HPDE6-E6E7 (cell line): ENCODE results near the gene HS6ST1.

Experiments
- DNase-seq: peaks from one replicate; pipeline ENCODE4 v3.0.0; 2011; ENCODE audit warnings: missing footprints; ENCODE audit errors: extremely low spot score

The HS6ST1 gene

DNA sequence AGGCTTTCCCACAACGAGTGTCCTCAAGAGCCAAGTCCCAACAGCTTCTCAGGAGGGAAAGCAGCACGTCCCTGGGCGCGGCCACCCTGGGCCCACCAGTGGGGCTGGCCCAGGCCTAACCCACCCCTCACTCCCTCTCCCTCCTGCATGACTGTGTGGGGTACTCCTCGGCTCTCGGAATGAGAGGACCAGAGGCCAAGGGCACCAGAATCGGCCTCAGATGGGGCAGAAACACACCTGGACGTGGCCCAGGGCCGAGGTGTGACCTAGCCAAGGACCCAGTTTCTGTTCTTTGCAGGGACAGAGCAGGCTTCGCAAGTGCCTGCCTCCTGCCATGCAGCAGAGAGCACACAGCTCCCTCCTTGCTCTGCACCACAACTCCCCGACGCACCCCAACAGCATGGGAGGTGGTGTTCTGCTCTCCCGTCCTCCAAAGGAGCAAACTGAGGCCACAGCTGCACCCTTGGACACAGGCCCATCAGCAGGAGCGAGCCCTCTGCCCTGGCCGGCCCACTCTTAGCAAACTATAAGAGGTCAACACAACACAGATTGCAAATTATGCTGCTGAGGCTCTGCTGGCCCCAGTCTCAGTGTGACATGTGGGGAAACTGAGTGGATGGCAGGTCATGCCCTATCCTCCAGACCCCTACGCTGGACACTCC lies 19.7 kb downstream of the HS6ST1 start:
- no peak for DNase-seq

DNA sequence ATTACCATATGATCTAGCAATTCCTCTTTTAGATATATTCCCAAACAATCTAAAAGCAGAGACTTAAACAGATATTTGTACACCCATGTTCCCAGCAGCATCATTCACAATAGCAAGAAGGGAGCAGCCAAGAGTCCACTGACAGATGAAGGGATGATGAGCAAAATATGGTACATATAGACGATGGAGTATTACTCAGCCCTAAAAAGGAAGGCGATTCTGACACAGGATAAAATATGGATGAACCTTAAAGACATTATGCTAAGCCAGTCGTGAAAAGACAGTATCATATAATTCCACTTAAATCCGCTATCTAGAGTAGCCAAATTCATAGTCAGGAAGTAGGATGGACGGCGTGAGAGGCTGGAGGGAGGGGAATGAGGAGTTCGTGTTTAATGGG lies 20.4 kb downstream of the HS6ST1 start:
- DNase-seq = no peak

DNA sequence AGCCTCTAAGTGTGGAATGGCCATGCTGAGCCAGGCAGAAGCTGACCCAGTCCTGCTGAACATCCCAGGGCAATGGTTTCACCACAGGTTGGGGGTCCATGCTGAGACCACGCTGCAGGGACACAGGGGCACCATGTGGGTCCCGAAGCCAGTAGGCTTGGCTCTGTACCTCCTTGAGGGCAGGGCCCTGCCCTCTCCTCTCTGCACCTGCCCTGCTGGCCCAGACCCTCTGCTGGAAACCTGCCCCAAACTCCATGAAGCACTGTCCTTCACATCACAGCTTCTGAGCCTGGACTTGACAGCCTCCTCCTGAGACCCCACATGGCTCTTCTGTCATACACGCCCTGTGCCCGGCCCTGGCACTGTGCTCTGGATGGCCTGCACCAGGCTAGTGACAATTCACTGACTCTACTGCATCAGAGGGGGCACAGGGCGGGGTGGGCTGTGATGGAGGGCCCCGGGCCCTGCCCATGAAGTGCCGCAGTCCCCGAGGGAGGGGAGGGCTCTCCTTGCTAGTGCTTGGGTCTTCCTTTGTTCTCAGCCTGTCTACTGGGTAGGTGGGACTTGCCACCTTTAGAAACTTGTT lies 24.7 kb downstream of the HS6ST1 start:
- no peak for DNase-seq

DNA sequence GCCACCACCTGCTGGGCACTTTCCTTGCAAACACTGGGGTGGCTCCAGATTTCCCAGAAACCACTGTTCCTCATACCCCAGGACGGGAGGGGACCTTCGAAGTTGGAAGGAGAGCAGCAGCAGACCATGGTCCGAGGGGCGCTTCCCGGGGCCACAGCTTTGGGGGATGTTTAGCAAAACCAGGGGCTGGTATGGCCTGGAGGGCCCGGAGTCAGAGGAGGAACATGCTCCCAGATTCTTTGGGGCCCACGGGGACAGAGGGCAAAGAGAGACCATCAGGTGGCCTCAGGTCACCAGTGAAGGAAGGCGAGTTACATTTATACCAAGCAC lies 25.3 kb downstream of the HS6ST1 start:
- no peak for DNase-seq

DNA sequence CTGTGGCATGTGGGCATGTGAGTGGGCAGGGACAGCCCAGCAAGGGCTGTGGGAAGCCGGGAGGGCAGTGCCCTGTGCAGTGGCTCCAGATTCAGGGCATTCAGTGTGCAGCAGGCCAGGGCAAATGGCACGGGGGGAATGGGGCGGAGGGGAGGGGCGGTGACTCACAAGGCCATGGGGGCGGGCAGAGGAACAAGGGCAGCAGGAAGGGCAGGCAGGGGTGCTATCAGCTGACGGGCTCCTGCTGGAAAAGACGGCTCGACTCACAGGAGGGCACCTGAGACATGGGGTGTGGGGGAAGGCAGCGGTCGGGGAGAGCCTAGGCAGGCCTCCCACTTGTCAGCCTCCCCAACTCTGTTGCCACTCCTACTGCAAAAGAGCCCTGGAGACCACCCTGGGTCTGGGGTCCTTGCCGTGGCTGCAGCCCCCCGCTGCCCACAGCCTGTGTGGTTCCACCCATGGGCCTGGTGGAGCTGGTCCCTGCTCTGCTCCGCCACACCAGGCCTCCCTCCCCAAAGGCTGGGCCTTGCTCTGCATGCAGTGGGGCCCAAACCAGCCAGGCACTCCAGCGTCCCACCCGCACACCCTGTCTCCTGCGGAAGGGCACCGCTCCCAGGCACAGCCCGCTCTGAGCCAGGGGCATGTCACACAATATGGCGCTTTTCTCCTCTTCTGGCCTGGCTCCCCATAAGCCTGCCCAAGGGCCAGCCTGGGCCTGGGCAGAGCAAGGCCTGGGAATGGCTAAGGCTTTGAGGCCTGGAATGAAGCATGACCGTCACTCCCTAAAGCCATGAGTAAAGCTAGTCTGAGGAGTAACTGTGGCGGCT lies 25.9 kb downstream of the HS6ST1 start:
- DNase-seq = peak; percentile 44

DNA sequence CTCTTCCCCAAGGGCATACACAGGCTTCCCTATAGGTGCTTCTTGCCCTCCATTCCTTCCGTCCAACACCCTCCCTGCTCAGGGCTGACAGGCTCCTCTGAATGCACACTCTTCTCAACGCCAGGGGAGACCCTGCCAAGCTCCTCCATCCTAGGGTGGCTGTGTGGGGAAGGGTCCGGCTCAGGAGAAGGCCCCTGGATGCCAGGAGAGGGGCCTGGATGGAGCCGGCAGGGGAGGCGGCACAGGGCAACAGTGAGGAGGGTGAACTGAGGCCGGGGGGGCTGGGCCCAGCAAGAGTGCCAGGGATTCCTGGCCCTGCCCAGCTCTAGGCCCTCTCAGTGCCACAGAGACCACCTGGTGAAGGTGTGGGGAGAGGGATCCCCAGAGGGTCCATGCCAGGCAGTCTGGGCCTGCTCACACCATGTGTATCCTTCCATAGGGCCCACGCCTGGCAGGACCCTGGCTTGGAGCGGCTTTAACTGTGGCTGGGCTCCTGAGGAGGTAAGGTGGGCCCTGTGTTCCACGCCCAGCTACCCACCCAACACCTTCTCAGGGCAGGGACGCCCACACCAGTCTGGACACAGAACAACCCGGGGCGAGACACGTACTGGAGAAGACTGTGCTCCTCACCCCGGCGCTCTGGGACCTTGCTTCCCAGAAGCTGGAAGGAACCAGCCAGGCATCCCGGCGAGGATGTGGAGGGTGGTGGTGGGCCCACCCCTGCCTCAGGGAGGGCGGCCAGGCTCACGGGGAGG lies 26.6 kb downstream of the HS6ST1 start:
- DNase-seq = no peak

DNA sequence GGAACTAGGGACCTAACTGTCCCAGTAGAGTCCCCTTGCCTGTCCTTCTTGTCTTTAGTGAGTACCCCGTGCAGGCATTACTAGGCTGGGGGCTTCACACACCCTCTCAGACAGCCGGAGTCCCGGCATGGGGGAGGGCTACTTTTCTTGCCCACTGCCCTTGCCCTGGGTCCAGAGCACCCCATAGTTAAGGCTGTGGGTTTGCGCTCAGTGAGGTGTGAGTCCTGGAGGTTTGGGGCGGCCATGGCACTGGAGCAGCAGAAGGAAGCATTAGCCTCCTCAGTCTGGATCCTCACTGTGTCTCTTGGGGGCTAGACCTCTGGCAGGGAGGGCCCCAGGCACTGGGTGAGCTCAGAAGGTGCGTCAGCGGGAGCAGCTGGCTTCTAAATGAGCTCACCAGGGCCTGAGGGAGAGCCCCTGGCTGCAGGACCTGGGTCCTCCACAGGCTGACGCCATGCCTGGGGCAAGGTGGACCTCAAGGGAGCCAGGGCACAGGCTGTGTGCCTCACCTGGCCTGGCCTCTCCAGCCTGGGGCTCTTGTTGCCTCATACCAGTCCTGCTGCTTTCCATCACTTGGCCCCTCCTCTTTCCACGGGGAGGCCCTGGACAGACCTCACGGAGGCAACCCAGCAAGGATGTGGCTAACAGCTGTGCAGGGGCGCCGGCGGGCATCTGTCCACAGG lies 27.4 kb downstream of the HS6ST1 start:
- no peak for DNase-seq

DNA sequence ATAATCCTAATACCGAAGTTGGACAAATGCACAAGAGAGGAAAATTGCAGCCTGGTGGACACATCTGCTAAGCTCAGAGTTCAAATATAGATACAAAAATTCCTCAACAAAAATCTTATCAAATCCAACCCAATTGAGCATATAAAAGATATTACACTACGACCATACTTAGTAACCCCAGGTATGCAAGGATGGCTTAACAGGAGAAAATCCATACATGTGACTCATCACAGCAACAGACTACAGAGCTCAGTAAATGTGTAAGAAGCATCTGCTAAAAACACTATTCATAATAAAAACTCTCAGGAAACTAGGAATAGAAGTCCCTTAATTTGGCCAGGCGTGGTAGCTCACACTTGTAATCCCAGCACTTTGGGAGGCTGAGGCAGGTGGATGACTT lies 28.3 kb downstream of the HS6ST1 start:
- no peak for DNase-seq

DNA sequence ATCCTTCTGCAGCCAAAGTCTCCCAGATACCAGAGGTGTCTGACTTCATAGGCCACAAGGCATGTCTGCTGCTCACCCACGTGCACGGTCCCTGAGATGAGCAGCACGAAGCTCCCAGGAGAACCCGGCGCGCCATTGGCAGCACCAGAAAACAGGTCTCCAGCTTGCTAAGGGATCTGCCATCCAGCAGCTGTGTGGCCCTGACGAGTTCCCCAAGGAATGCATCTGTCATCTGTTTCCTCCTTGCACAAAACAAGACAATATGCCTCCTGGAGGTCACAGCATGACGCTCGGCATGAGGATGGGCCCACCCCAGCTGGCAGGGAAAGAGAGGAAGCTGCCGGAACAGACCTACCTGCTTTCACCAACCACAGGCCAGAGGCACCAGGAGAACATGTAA lies 29.2 kb downstream of the HS6ST1 start:
- DNase-seq = no peak

DNA sequence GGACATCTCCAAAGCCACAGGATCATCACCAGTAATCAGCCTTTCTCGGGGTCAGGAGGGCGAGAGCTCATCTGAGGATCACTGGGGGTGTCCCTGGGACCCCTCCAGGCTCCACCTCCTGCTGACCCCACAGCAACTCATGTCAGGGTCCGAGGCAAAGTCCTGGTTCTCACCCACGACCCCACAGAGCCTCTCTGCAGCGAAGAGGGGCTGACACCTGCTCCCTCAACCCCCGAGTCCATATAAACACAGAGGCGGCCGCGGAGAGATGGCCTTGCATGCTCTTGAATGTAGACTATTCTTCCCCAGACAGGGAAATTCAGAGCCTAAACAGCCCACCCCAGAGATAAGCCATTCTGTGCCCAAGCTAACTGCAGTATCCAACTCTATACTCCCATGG lies 29.9 kb downstream of the HS6ST1 start:
- DNase-seq = no peak

DNA sequence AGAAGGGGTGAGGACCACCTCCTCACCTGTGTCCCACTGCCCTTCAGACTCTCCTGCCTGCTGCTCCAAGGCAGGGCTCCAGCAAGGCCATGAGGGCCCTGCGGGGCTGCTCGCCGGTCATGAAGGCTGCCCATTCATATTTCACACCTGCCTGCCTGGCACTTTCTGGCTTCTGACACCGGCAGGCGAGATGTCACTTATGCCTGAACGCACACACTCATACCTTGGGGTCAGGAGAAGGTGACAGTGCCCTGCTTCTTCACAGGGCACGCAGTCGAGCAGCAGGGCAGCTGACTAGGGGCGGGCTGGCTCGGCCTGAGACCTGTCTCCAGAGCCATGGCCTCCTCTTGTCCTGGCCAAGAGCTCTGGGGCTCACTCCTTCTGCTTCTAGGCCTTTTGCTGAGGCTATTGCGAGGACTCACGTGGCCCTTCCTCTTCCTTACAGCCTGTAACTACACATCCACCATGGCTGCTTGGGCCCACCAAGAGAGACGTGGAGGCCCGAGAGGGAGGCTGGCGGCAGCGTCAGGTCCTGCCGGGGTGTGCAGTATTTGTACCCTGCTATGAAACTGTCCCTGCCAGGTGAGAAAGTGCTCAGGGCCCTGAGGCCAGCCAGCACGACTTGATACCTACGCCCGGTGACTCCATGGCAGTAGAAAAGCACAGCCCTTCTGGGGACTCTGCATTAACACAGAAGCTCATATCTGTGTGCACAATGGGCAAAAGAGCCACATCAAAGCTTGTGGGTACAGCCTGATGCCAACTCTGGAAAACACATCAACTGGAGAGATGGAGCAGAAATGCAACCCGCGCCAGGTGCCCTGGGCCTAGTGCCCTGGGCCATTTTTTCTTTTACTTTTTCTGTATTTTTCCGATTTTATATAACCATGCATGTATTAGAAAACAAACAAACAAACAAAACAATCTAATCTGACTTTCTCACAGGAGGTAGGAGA lies 30.6 kb downstream of the HS6ST1 start:
- no peak for DNase-seq

DNA sequence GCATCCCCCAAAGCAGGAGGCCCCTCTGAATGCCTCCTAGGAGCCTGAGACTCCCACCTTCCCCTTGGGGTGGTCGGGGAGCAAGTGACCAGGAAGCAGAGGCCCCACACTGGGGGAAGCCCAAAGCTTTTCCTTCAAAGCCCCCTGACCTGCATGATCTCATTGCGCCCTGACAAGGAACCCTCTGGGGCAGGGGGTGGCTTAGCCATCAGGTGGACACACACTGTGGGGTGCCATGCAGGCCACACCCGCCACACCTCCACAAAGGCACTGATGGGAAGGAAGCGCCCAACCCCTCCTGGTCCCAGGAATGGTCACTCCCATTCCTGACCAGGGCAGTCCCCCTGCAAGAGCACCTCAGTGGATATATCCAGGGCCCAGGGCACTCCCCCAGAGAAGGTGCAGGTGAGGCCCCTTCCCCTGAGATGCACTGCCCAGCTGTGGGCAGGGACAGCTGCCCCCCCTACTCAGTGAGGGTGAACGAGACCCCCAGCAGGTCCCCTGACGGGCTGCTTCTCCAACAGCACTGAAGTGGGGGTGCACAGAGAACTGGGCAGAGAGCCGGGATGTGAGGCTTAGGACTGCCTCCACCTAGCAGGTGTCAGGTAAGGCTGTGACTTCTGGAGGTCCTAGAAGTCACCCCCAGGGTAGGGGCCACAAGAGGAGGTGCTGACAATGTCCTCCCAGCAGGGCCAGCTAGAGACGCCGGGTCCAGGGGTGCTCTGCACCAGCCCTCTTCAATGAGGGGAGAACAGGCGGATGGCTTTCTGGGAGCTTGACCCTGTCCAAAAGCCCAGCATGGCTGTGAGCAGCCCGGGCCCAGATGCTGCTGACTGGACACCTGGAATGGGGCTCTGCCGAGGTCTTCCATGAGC lies 31.5 kb downstream of the HS6ST1 start:
- DNase-seq = no peak

DNA sequence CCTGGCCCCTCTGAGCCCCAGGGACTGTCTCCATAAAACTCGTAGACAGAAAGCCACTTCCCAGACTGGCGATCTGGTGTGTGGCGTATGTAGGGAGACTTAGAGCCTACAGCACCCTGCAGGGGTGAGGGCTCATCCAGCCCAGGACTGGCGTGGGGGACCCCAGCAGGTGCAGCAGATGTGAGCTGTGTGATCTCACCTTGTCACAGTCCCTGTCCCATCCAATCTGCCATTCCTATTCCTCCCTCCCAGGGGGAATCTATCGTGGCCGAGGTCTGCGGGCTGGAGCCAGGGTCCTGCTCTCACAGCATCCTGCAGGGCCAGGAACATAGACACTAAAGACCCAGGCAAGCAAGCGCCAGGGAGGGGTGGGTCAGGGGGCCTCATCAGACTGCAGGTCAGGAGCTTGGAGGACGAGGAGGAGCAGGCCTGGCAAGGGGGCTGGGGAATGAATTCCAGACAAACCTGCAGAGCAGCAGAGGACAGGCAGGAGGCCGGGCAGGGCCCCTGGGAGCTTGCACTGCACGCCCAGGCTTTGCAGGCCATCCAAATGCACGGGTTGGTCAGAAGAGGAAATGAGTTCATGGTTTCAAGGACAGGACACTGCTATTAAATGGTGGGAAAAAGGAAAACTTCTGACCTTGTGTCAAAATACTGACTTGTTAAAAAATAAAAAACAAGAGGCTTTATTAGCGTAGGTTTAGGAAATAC lies 32.5 kb downstream of the HS6ST1 start:
- no peak for DNase-seq

DNA sequence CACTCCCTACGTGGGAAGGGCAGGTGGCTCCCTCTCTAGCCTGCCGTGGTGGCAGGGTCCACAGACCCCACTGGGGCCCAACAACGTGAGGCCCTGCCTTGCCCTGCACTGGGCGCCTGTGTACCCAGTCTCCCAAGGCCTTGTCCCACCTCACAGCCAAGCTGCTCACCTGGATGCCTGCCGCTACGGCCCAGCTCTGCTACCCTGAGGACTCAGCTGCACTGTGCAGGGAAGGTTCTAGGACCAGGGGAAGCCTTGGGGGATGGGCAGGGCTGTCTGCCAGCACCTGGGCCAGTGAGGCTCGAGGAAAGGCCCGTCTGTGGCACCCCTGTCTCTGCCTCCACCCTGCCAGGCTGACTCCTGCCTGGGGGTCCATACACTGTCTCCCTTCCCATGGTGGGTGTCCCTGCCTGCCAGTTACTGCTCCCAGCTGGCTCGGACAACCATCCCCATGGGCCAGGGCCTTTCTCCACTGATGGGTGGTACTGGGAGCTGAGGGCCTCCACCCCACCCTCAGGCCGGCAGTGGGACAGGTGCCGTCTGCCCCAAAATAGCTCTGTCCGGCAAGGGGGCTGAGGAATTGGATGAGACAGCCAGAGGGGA lies 33.2 kb downstream of the HS6ST1 start:
- DNase-seq = no peak

DNA sequence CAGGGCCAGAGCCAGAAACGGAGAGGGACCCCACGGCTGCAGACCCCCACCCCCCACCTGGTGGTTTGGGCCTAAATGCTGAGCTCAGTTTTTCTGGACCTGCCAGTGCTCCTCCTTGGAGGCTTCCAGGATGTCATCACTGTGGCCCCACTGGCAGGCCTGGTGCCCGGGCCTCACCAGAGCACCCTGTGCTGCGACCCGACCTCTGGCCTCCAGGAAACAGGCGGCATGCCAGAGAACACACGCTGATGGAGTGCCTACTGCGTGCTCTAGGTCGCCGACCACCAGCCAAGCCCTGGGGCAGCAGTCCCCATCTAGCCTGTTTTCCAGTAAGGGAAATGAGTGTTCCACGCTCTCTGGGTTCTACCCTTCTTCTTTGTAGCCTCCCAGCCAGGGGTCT lies 33.8 kb downstream of the HS6ST1 start:
- no peak for DNase-seq

DNA sequence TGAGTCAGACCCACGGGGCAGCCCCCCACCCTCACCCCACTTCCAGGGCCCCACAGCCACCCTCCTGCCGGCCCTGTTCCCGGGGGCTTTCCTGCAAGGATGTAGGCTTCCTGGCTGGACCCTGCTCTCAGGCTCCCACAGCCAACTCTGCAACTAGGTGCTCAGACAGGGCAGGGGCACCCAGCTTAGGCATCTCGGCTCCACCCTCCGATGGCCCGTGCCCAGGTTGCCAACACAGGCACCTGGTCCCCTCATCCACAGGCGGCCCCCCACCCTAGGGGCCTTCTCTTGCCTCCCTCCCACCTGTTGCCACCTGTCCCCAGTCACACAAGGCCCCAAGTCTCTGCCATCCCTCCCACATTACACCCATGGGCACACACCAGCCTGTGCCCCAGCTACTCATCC lies 34.6 kb downstream of the HS6ST1 start:
- no peak for DNase-seq

DNA sequence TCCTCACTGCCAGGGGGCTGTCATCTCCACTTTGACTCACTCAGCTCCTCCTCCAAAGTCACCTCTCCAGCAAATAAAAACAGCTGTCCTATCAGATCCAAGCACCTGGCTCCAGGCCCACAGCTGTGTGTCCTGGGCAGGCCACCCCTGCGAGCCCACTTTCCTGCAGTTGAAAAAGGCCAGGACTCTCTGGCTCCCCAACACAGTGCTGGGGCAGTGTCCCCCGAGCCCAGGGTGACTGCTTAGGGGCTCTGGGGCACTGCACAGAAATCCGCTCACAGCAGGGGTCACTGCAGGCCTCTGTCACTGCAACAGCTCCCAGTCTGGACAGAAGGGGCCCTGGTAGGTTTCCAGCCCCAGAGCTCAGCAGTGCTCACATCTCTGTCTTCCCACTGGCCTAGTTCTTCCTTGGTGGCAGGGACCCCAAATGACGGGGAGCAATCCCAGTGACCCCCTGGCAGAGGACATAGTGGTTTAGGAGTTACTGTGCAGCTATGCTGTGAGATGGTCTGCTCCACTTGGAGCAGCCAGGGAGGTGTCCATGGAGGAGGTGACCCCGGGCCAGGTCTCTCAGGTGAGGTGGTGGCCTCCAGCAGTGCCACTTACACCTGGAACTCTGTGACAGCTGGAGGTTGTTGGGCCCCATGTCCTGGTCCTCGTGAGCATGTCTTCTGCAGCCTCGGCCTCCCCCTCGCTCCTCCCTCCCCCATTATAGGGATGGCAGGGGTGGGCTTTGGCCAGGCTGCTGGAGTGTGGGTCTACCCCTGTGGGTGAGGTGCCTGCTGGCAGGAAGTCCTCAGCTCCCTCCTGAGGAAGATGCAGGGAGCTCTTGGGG lies 35.5 kb downstream of the HS6ST1 start:
- DNase-seq = no peak
